Panc1 (cell line): Measurements from ENCODE around the gene CACNA1B. TPM values are rescaled to one million over a fixed set of nuclear protein-coding genes. Genes with fewer than 3 reads are reported as not detected.

Experiments used
- ATAC-seq: fragments of 200-7000 bp; cut with Tn5 transposase; 2 replicates; pipeline ENCODE4 v1.9.1; 2020; ENCODE audit warnings: mild to moderate bottlenecking, moderate library complexity
- BruUV-seq: library from RNA; stranded (reverse); fragments of 400-500 nt; replicated peaks from 2 replicates; lab custom pipeline; 2021; lab: Mats Ljungman, UMichigan
- CTCF ChIA-PET: fragments of 300-600 bp; sonication (Branson Sonifier 250); formaldehyde crosslinking; loops from one replicate; lab custom pipeline; 2022; ENCODE audit warnings: antibody characterized with exemption; lab: Charles Lee
- POLR2A ChIA-PET: fragments of 300-600 bp; sonication (Branson Sonifier 250); formaldehyde crosslinking; loops from one replicate; lab custom pipeline; 2022; ENCODE audit warnings: antibody characterized with exemption; lab: Charles Lee
- DNase-seq: peaks from one replicate; pipeline ENCODE4 v3.0.0-alpha.2; 2010; ENCODE audit warnings: low read depth, low spot score
- H3K27ac ChIP-seq: 2 replicates; pipeline ENCODE4 v1.5.1; 2011; ENCODE audit warnings: mild to moderate bottlenecking, low read length, inconsistent platforms
- H3K27me3 ChIP-seq: fragments of 200-500 bp; sonication (Bioruptor generic); 2 replicates; pipeline ENCODE4 v1.6.0; 2014; ENCODE audit warnings: low read length, inconsistent platforms; ENCODE audit not compliant: control insufficient read depth, insufficient read depth
- H3K36me3 ChIP-seq: fragments of 200-500 bp; sonication (Bioruptor generic); 2 replicates; pipeline ENCODE4 v1.5.1; 2014; ENCODE audit warnings: inconsistent platforms, mild to moderate bottlenecking, low read length, moderate library complexity; ENCODE audit not compliant: control insufficient read depth, insufficient read depth
- H3K4me1 ChIP-seq: 2 replicates; pipeline ENCODE4 v1.5.1; 2011; ENCODE audit warnings: inconsistent platforms, mild to moderate bottlenecking, low read length, moderate library complexity; ENCODE audit not compliant: control insufficient read depth, insufficient read depth
- H3K4me3 ChIP-seq, 2 experiments: 2 replicates each; pipeline ENCODE4 v1.5.1; 2011 to 2012; ENCODE audit warnings: low read depth in 2 of 2, low read length in 2 of 2, mild to moderate bottlenecking in 2 of 2, inconsistent platforms in 1 of 2, moderate library complexity in 1 of 2
- H3K9me3 ChIP-seq: fragments of 200-500 bp; sonication (Bioruptor generic); 2 replicates; pipeline ENCODE4 v1.5.1; 2014; ENCODE audit warnings: low read depth, mild to moderate bottlenecking, inconsistent platforms, low read length, moderate library complexity; ENCODE audit not compliant: control insufficient read depth, insufficient read depth
- POLR2AphosphoS5 ChIP-seq: IDR thresholded peaks from 2 replicates; pipeline ENCODE4 v1.6.1; 2012; ENCODE audit warnings: mild to moderate bottlenecking, low read depth, low read length, moderate library complexity
- SIN3A ChIP-seq: IDR thresholded peaks from 2 replicates; pipeline ENCODE4 v1.6.1; 2012; ENCODE audit warnings: low read depth, mild to moderate bottlenecking, low read length, moderate library complexity, borderline replicate concordance; ENCODE audit not compliant: insufficient read depth
- TCF7L2 ChIP-seq: IDR thresholded peaks from 2 replicates; pipeline ENCODE4 v1.6.1; 2011; ENCODE audit warnings: mild to moderate bottlenecking, low read depth, low read length, inconsistent platforms
- in situ Hi-C: cut with HindIII; loops from 2 replicates; pipeline ENCODE4 v1.10.0; 2016; ENCODE audit warnings: low sequenced_read_pairs, low pct_unique_long_range_greater_than_20kb
- intact Hi-C: fragments of 100-400 bp; cut with micrococcal nuclease; formaldehyde crosslinking; loops from one replicate; pipeline ENCODE4 v1.10.0; 2022; ENCODE audit not compliant: unreplicated experiment
- total RNA-seq: library from RNA; stranded (reverse); gene quantifications from one replicate; pipeline ENCODE4 v1.2.1, GENCODE V29; 2021; ENCODE audit not compliant: unreplicated experiment
- TF ChIP-seq, protein P1 (sequence below): fragments of 450-650 bp; IDR thresholded peaks from 2 replicates; pipeline ENCODE4 v1.5.1; 2017; ENCODE audit warnings: mild to moderate bottlenecking
- TF ChIP-seq, protein P2 (sequence below), 2 experiments: IDR thresholded peaks; 2 replicates each; pipeline ENCODE4 v1.6.1; 2011 to 2012; ENCODE audit warnings: low read depth in 2 of 2, control low read depth in 1 of 2, low read length in 1 of 2, mild to moderate bottlenecking in 1 of 2, moderate library complexity in 1 of 2; ENCODE audit not compliant: insufficient read depth in 1 of 2

CACNA1B gene
- total RNA-seq, 1 experiment from 2014 or later: 0.49 TPM

DNA sequence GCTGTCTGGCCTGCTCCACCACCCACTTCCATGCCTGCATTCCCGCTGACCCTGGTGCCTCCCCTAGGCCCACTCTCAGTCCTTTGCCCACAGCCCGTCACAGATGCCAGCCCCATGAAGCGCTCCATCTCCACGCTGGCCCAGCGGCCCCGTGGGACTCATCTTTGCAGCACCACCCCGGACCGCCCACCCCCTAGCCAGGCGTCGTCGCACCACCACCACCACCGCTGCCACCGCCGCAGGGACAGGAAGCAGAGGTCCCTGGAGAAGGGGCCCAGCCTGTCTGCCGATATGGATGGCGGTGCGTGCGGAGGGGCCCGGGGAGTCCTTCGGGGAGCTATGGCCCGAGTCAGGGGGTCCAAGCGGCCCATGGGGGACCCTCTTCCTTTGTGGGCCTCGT is 242.5 kb downstream of the CACNA1B start:
- in situ Hi-C loops: no loop called here

DNA sequence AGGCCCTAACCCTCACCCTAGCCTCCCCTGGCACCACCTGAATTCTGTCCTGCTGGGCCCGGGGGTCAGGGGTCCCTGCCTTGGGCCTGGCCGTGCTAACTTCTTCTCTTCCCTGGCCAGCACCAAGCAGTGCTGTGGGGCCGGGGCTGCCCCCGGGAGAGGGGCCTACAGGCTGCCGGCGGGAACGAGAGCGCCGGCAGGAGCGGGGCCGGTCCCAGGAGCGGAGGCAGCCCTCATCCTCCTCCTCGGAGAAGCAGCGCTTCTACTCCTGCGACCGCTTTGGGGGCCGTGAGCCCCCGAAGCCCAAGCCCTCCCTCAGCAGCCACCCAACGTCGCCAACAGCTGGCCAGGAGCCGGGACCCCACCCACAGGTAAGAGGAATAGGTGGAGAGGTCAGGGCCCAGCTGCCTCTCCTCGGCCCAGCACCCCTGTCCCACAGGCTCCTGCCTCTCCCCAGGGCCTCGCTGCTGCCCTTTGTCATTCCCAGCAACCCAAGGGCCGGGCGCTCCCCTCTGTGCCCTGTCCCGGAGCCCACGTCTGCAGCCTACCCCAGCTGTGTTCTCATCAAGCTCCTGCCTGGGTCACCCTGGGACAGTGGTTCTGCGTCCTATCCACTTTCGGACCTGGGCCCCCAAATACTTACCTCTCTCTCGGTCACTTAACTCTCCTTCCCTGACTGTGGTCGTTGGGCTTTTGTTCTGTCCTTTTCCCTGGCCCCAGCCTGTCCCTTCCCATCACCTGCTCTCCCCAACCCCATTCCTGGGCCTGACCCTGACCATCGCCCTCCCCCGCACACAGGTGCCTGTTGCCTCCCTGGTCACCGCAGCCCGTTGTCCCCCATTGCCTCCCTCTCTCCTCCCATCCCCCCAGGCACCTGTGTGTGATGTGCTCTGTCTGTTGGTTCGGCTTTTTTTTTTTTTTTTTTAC is 243.2 kb downstream of the CACNA1B start:
- Histone ChIP-seq H3K27ac (no peak overlapping the region), H3K27me3 (no peaks in the 10 kb centered on the region), H3K4me3 (no peak overlapping the region), H3K4me1 (no peaks in the 10 kb centered on the region), H3K9me3 (no peaks in the 10 kb centered on the region), H3K36me3 (no peaks in the 10 kb centered on the region)
- ATAC-seq: no peak
- intact Hi-C loops: no loop called here
- no peak for DNase-seq
- no peak for TF ChIP-seq TCF7L2
- TF ChIP-seq, protein P1, sequence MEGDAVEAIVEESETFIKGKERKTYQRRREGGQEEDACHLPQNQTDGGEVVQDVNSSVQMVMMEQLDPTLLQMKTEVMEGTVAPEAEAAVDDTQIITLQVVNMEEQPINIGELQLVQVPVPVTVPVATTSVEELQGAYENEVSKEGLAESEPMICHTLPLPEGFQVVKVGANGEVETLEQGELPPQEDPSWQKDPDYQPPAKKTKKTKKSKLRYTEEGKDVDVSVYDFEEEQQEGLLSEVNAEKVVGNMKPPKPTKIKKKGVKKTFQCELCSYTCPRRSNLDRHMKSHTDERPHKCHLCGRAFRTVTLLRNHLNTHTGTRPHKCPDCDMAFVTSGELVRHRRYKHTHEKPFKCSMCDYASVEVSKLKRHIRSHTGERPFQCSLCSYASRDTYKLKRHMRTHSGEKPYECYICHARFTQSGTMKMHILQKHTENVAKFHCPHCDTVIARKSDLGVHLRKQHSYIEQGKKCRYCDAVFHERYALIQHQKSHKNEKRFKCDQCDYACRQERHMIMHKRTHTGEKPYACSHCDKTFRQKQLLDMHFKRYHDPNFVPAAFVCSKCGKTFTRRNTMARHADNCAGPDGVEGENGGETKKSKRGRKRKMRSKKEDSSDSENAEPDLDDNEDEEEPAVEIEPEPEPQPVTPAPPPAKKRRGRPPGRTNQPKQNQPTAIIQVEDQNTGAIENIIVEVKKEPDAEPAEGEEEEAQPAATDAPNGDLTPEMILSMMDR: no peak
- no peak for TF ChIP-seq POLR2AphosphoS5
- TF ChIP-seq, protein P2, sequence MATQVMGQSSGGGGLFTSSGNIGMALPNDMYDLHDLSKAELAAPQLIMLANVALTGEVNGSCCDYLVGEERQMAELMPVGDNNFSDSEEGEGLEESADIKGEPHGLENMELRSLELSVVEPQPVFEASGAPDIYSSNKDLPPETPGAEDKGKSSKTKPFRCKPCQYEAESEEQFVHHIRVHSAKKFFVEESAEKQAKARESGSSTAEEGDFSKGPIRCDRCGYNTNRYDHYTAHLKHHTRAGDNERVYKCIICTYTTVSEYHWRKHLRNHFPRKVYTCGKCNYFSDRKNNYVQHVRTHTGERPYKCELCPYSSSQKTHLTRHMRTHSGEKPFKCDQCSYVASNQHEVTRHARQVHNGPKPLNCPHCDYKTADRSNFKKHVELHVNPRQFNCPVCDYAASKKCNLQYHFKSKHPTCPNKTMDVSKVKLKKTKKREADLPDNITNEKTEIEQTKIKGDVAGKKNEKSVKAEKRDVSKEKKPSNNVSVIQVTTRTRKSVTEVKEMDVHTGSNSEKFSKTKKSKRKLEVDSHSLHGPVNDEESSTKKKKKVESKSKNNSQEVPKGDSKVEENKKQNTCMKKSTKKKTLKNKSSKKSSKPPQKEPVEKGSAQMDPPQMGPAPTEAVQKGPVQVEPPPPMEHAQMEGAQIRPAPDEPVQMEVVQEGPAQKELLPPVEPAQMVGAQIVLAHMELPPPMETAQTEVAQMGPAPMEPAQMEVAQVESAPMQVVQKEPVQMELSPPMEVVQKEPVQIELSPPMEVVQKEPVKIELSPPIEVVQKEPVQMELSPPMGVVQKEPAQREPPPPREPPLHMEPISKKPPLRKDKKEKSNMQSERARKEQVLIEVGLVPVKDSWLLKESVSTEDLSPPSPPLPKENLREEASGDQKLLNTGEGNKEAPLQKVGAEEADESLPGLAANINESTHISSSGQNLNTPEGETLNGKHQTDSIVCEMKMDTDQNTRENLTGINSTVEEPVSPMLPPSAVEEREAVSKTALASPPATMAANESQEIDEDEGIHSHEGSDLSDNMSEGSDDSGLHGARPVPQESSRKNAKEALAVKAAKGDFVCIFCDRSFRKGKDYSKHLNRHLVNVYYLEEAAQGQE (IDR thresholded peaks at IDR 0.05; ENCODE audit: insufficient read depth in 1 of 2, low read depth in 2 of 2, low read length in 1 of 2): no peak
- no peak for TF ChIP-seq SIN3A
- POLR2A ChIA-PET: no interaction called here
- in situ Hi-C loops: no loop called here
- no TSS peak for BruUV-seq
- CTCF ChIA-PET: no interaction called here

More for the DNA sequence above, 242.5 kb downstream of the CACNA1B start:
- H3K4me1 ChIP-seq: no peaks in the 10 kb centered on the region
- ChIA-PET CTCF (no interaction called here), POLR2A (no interaction called here)
- H3K27ac ChIP-seq: no peak overlapping the region
- DNase-seq (no peak), ATAC-seq (no peak)
- H3K9me3 ChIP-seq: no peaks in the 10 kb centered on the region
- TF ChIP-seq, protein P1: no peak
- TF ChIP-seq POLR2AphosphoS5 (no peak), SIN3A (no peak), TCF7L2 (no peak)
- TF ChIP-seq, protein P2 (IDR thresholded peaks at IDR 0.05; ENCODE audit: insufficient read depth in 1 of 2, low read depth in 2 of 2, low read length in 1 of 2): no peak
- BruUV-seq: no TSS peak
- H3K36me3 ChIP-seq: no peaks in the 10 kb centered on the region
- no peaks in the 10 kb centered on the region for H3K27me3 ChIP-seq
- no peak overlapping the region for H3K4me3 ChIP-seq
- intact Hi-C loops: no loop called here
